ENCODE measurements around the gene HDHD5.

Gene HDHD5

DNA sequence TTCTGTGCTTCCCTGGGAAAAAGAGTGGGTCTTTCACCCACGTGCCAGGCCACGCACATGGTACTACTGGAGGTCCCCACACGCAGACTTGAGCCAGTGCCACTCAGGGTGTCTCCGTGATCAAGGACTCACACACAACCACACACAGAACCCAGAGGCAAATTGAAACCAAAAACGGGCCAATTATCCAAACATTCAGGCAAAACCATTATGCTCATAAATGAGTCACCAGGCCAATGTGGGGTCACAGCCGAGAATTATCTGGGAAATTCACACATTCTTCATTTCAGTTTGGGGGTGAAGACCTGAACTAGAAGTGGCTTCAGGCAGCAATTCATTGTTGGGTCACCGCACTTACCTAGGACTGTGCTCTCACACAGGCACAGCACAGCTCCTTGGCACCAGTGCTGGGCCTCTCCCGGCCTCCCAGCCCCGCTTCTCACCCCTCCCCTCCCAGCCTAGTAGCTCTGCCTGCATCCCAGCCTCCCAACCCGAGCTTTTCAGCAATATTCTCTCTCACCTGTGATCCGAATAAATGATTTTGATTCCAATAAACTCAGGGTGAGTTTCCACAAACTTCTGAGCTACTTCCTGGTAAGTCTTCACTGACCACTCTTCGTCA, 32.2 kb upstream of the HDHD5 start:
- TF ChIP-seq, protein P1, sequence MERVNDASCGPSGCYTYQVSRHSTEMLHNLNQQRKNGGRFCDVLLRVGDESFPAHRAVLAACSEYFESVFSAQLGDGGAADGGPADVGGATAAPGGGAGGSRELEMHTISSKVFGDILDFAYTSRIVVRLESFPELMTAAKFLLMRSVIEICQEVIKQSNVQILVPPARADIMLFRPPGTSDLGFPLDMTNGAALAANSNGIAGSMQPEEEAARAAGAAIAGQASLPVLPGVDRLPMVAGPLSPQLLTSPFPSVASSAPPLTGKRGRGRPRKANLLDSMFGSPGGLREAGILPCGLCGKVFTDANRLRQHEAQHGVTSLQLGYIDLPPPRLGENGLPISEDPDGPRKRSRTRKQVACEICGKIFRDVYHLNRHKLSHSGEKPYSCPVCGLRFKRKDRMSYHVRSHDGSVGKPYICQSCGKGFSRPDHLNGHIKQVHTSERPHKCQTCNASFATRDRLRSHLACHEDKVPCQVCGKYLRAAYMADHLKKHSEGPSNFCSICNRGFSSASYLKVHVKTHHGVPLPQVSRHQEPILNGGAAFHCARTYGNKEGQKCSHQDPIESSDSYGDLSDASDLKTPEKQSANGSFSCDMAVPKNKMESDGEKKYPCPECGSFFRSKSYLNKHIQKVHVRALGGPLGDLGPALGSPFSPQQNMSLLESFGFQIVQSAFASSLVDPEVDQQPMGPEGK (CRISPR knock-in tag; IDR thresholded peaks at IDR 0.05; ENCODE audit: borderline replicate concordance): no peak
- no peak for TF ChIP-seq ARNTL (CRISPR knock-in tag; IDR thresholded peaks at IDR 0.05; ENCODE audit: borderline replicate concordance, low read depth)
- TF ChIP-seq ZNF70 (CRISPR knock-in tag; IDR thresholded peaks at IDR 0.05): no peak
- no peak for TF ChIP-seq ZC3H10 (CRISPR knock-in tag; IDR thresholded peaks at IDR 0.05)
- TF ChIP-seq OSR1 (CRISPR knock-in tag; IDR thresholded peaks at IDR 0.05): no peak
- TF ChIP-seq GLIS3 (CRISPR knock-in tag; IDR thresholded peaks at IDR 0.05): no peak
- no peak for TF ChIP-seq SNAI2 (CRISPR knock-in tag; IDR thresholded peaks at IDR 0.05)
- TF ChIP-seq, protein P2, sequence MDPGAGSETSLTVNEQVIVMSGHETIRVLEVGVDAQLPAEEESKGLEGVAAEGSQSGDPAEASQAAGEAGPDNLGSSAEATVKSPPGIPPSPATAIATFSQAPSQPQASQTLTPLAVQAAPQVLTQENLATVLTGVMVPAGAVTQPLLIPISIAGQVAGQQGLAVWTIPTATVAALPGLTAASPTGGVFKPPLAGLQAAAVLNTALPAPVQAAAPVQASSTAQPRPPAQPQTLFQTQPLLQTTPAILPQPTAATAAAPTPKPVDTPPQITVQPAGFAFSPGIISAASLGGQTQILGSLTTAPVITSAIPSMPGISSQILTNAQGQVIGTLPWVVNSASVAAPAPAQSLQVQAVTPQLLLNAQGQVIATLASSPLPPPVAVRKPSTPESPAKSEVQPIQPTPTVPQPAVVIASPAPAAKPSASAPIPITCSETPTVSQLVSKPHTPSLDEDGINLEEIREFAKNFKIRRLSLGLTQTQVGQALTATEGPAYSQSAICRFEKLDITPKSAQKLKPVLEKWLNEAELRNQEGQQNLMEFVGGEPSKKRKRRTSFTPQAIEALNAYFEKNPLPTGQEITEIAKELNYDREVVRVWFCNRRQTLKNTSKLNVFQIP (CRISPR knock-in tag; IDR thresholded peaks at IDR 0.05; ENCODE audit: borderline replicate concordance, low read depth): no peak
- no peak for TF ChIP-seq ZFP3 (CRISPR knock-in tag; IDR thresholded peaks at IDR 0.05)
- ATAC-seq: peak; percentile 21; the same call in 2 of the 3 replicates

- peak; percentile 21; the same call in 1 of the 3 replicates for ATAC-seq
- TF ChIP-seq ISL1 (CRISPR knock-in tag; IDR thresholded peaks at IDR 0.05): no peak
- no peak for TF ChIP-seq ZNF70 (CRISPR knock-in tag; IDR thresholded peaks at IDR 0.05)
- TF ChIP-seq OSR1 (CRISPR knock-in tag; IDR thresholded peaks at IDR 0.05): no peak
- no peak for TF ChIP-seq BACH2 (CRISPR knock-in tag; IDR thresholded peaks at IDR 0.05; ENCODE audit: borderline replicate concordance)
- TF ChIP-seq, protein P3, sequence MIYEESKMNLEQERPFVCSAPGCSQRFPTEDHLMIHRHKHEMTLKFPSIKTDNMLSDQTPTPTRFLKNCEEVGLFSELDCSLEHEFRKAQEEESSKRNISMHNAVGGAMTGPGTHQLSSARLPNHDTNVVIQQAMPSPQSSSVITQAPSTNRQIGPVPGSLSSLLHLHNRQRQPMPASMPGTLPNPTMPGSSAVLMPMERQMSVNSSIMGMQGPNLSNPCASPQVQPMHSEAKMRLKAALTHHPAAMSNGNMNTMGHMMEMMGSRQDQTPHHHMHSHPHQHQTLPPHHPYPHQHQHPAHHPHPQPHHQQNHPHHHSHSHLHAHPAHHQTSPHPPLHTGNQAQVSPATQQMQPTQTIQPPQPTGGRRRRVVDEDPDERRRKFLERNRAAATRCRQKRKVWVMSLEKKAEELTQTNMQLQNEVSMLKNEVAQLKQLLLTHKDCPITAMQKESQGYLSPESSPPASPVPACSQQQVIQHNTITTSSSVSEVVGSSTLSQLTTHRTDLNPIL (CRISPR knock-in tag; IDR thresholded peaks at IDR 0.05; ENCODE audit: low read depth): no peak
- no peak for TF ChIP-seq ZC3H10 (CRISPR knock-in tag; IDR thresholded peaks at IDR 0.05)
- no peak for TF ChIP-seq ZFP30 (CRISPR knock-in tag; IDR thresholded peaks at IDR 0.05)
Measured at GRCh38 chr22:17190702-17191101, 31.6 kb upstream of the HDHD5 start.

- no peak for ATAC-seq
- no peak for TF ChIP-seq ZFP3 (CRISPR knock-in tag; IDR thresholded peaks at IDR 0.05)
- TF ChIP-seq OSR1 (CRISPR knock-in tag; IDR thresholded peaks at IDR 0.05): no peak
- TF ChIP-seq ZC3H10 (CRISPR knock-in tag; IDR thresholded peaks at IDR 0.05): no peak
- TF ChIP-seq, protein P1 (CRISPR knock-in tag; IDR thresholded peaks at IDR 0.05; ENCODE audit: borderline replicate concordance): no peak
- no peak for TF ChIP-seq ZNF8 (CRISPR knock-in tag; IDR thresholded peaks at IDR 0.05)
- TF ChIP-seq, protein P4, sequence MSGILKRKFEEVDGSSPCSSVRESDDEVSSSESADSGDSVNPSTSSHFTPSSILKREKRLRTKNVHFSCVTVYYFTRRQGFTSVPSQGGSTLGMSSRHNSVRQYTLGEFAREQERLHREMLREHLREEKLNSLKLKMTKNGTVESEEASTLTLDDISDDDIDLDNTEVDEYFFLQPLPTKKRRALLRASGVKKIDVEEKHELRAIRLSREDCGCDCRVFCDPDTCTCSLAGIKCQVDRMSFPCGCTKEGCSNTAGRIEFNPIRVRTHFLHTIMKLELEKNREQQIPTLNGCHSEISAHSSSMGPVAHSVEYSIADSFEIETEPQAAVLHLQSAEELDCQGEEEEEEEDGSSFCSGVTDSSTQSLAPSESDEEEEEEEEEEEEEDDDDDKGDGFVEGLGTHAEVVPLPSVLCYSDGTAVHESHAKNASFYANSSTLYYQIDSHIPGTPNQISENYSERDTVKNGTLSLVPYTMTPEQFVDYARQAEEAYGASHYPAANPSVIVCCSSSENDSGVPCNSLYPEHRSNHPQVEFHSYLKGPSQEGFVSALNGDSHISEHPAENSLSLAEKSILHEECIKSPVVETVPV (CRISPR knock-in tag; IDR thresholded peaks at IDR 0.05): no peak
- TF ChIP-seq ISL1 (CRISPR knock-in tag; IDR thresholded peaks at IDR 0.05): no peak
- TF ChIP-seq ZNF565 (CRISPR knock-in tag; conservative IDR thresholded peaks at IDR 0.05; ENCODE audit: low read depth): no peak
- TF ChIP-seq ESRRG (CRISPR knock-in tag; IDR thresholded peaks at IDR 0.05): no peak
- no peak for TF ChIP-seq CSDC2 (CRISPR knock-in tag; IDR thresholded peaks at IDR 0.05)
- TF ChIP-seq SNAI2 (CRISPR knock-in tag; IDR thresholded peaks at IDR 0.05): no peak
- TF ChIP-seq TOX (CRISPR knock-in tag; IDR thresholded peaks at IDR 0.05; ENCODE audit: borderline replicate concordance): no peak
- no peak for TF ChIP-seq RARB (CRISPR knock-in tag; IDR thresholded peaks at IDR 0.05)
- TF ChIP-seq GLIS3 (CRISPR knock-in tag; IDR thresholded peaks at IDR 0.05): no peak
- TF ChIP-seq, protein P2 (CRISPR knock-in tag; IDR thresholded peaks at IDR 0.05; ENCODE audit: borderline replicate concordance, low read depth): no peak
- TF ChIP-seq BACH2 (CRISPR knock-in tag; IDR thresholded peaks at IDR 0.05; ENCODE audit: borderline replicate concordance): no peak
- no peak for TF ChIP-seq ZFP30 (CRISPR knock-in tag; IDR thresholded peaks at IDR 0.05)
- TF ChIP-seq ARNTL (CRISPR knock-in tag; IDR thresholded peaks at IDR 0.05; ENCODE audit: borderline replicate concordance, low read depth): no peak
- TF ChIP-seq TCF4 (CRISPR knock-in tag; IDR thresholded peaks at IDR 0.05; ENCODE audit: borderline replicate concordance): no peak
- no peak for TF ChIP-seq PPARA (CRISPR knock-in tag; IDR thresholded peaks at IDR 0.05; ENCODE audit: borderline replicate concordance)
Measured at GRCh38 chr22:17176715-17177114, 17.6 kb upstream of the HDHD5 start.
